Panc1 (cell line): Measurements from ENCODE around the gene LRP4. TPM values are rescaled to one million over a fixed set of nuclear protein-coding genes. Genes with fewer than 3 reads are reported as not detected.

Source experiments
- ATAC-seq: fragments of 200-7000 bp; cut with Tn5 transposase; 2 replicates; pipeline ENCODE4 v1.9.1; 2020; ENCODE audit warnings: mild to moderate bottlenecking, moderate library complexity
- BruUV-seq: library from RNA; stranded (reverse); fragments of 400-500 nt; replicated peaks from 2 replicates; lab custom pipeline; 2021; lab: Mats Ljungman, UMichigan
- CTCF ChIA-PET: fragments of 300-600 bp; sonication (Branson Sonifier 250); formaldehyde crosslinking; loops from one replicate; lab custom pipeline; 2022; ENCODE audit warnings: antibody characterized with exemption; lab: Charles Lee
- POLR2A ChIA-PET: fragments of 300-600 bp; sonication (Branson Sonifier 250); formaldehyde crosslinking; loops from one replicate; lab custom pipeline; 2022; ENCODE audit warnings: antibody characterized with exemption; lab: Charles Lee
- DNase-seq: peaks from one replicate; pipeline ENCODE4 v3.0.0-alpha.2; 2010; ENCODE audit warnings: low read depth, low spot score
- H3K27ac ChIP-seq: 2 replicates; pipeline ENCODE4 v1.5.1; 2011; ENCODE audit warnings: mild to moderate bottlenecking, low read length, inconsistent platforms
- H3K27me3 ChIP-seq: fragments of 200-500 bp; sonication (Bioruptor generic); 2 replicates; pipeline ENCODE4 v1.6.0; 2014; ENCODE audit warnings: low read length, inconsistent platforms; ENCODE audit not compliant: control insufficient read depth, insufficient read depth
- H3K36me3 ChIP-seq: fragments of 200-500 bp; sonication (Bioruptor generic); 2 replicates; pipeline ENCODE4 v1.5.1; 2014; ENCODE audit warnings: inconsistent platforms, mild to moderate bottlenecking, low read length, moderate library complexity; ENCODE audit not compliant: control insufficient read depth, insufficient read depth
- H3K4me1 ChIP-seq: 2 replicates; pipeline ENCODE4 v1.5.1; 2011; ENCODE audit warnings: inconsistent platforms, mild to moderate bottlenecking, low read length, moderate library complexity; ENCODE audit not compliant: control insufficient read depth, insufficient read depth
- H3K4me3 ChIP-seq, 2 experiments: 2 replicates each; pipeline ENCODE4 v1.5.1; 2011 to 2012; ENCODE audit warnings: low read depth in 2 of 2, low read length in 2 of 2, mild to moderate bottlenecking in 2 of 2, inconsistent platforms in 1 of 2, moderate library complexity in 1 of 2
- H3K9me3 ChIP-seq: fragments of 200-500 bp; sonication (Bioruptor generic); 2 replicates; pipeline ENCODE4 v1.5.1; 2014; ENCODE audit warnings: low read depth, mild to moderate bottlenecking, inconsistent platforms, low read length, moderate library complexity; ENCODE audit not compliant: control insufficient read depth, insufficient read depth
- CTCF ChIP-seq: fragments of 450-650 bp; IDR thresholded peaks from 2 replicates; pipeline ENCODE4 v1.5.1; 2017; ENCODE audit warnings: mild to moderate bottlenecking
- POLR2AphosphoS5 ChIP-seq: IDR thresholded peaks from 2 replicates; pipeline ENCODE4 v1.6.1; 2012; ENCODE audit warnings: mild to moderate bottlenecking, low read depth, low read length, moderate library complexity
- REST ChIP-seq, 2 experiments: IDR thresholded peaks; 2 replicates each; pipeline ENCODE4 v1.6.1; 2011 to 2012; ENCODE audit warnings: low read depth in 2 of 2, control low read depth in 1 of 2, low read length in 1 of 2, mild to moderate bottlenecking in 1 of 2, moderate library complexity in 1 of 2; ENCODE audit not compliant: insufficient read depth in 1 of 2
- SIN3A ChIP-seq: IDR thresholded peaks from 2 replicates; pipeline ENCODE4 v1.6.1; 2012; ENCODE audit warnings: low read depth, mild to moderate bottlenecking, low read length, moderate library complexity, borderline replicate concordance; ENCODE audit not compliant: insufficient read depth
- TCF7L2 ChIP-seq: IDR thresholded peaks from 2 replicates; pipeline ENCODE4 v1.6.1; 2011; ENCODE audit warnings: mild to moderate bottlenecking, low read depth, low read length, inconsistent platforms
- in situ Hi-C: cut with HindIII; loops from 2 replicates; pipeline ENCODE4 v1.10.0; 2016; ENCODE audit warnings: low sequenced_read_pairs, low pct_unique_long_range_greater_than_20kb
- intact Hi-C: fragments of 100-400 bp; cut with micrococcal nuclease; formaldehyde crosslinking; loops from one replicate; pipeline ENCODE4 v1.10.0; 2022; ENCODE audit not compliant: unreplicated experiment
- total RNA-seq: library from RNA; stranded (reverse); gene quantifications from one replicate; pipeline ENCODE4 v1.2.1, GENCODE V29; 2021; ENCODE audit not compliant: unreplicated experiment

Gene LRP4
- total RNA-seq, 1 experiment from 2014 or later = 11.7 TPM

GRCh38 chr11:46855863-46856262, 62.5 kb downstream of the LRP4 start:
- ChIA-PET CTCF (no interaction called here), POLR2A (interaction anchor here (0.5 kb wide), 1 partner anchor 366 kb away, joined by 5 read pairs; no protein-coding TSS in a partner anchor)
- Histone ChIP-seq H3K4me3 (no peak overlapping the region), H3K4me1 (no peaks in the 10 kb centered on the region), H3K27ac (no peak overlapping the region), H3K9me3 (no peaks in the 10 kb centered on the region), H3K36me3 (no peaks in the 10 kb centered on the region), H3K27me3 (no peaks in the 10 kb centered on the region)
- TF ChIP-seq SIN3A (no peak), REST (IDR thresholded peaks at IDR 0.05; ENCODE audit: insufficient read depth in 1 of 2, low read depth in 2 of 2, low read length in 1 of 2) (no peak), CTCF (no peak), TCF7L2 (no peak), POLR2AphosphoS5 (no peak)
- in situ Hi-C loops (no loop called here), intact Hi-C loops (no loop called here)
- ATAC-seq (no peak), DNase-seq (no peak)
- BruUV-seq = no TSS peak

GRCh38 chr11:46855167-46855566, 63.2 kb downstream of the LRP4 start:
- H3K4me3 ChIP-seq = no peak overlapping the region
- no peaks in the 10 kb centered on the region for H3K4me1 ChIP-seq
- in situ Hi-C loops = no loop called here
- ChIA-PET POLR2A (no interaction called here), CTCF (no interaction called here)
- DNase-seq (no peak), ATAC-seq (no peak)
- intact Hi-C loops = no loop called here
- H3K27ac ChIP-seq = no peak overlapping the region
- no TSS peak for BruUV-seq
- no peaks in the 10 kb centered on the region for H3K9me3 ChIP-seq
- H3K27me3 ChIP-seq = no peaks in the 10 kb centered on the region
- TF ChIP-seq SIN3A = no peak
- no peak for TF ChIP-seq POLR2AphosphoS5
- no peak for TF ChIP-seq TCF7L2
- TF ChIP-seq CTCF = no peak
- TF ChIP-seq REST (IDR thresholded peaks at IDR 0.05; ENCODE audit: insufficient read depth in 1 of 2, low read depth in 2 of 2, low read length in 1 of 2) = no peak
- H3K36me3 ChIP-seq = no peaks in the 10 kb centered on the region
